ENCODE data around the gene PAM16. TPM values are rescaled to one million over a fixed set of nuclear protein-coding genes. Genes with fewer than 3 reads are reported as not detected.

PAM16 gene
- total and polyA plus RNA-seq, 2 experiments from 2014 or later = 33.0 to 78.9 TPM

GRCh38 chr16:4324492-4325252 is 26.4 kb downstream of the PAM16 start:
- 64 to 65% methylated on average over 17 to 21 of the region's 22 CpGs for whole genome bisulfite sequencing, 2 experiments (ENCODE audit: low coverage in 1 of 2, low lambda C conversion rate in 2 of 2, missing lambda C conversion rate in 2 of 2)
- H3K27ac ChIP-seq = no peak overlapping the region
- DNase-seq = no peak
- peak overlapping the region; percentile 42; the same call in 1 of the 2 replicates for H3K9ac ChIP-seq
- in situ Hi-C loops (cut with MboI) = loop anchor here (10.0 kb wide), 1 partner anchor 120 kb away; no protein-coding TSS in a partner anchor
- peaks cover 97% of the 10 kb centered on the region for H3K79me2 ChIP-seq (ENCODE audit: insufficient read depth)
- no peaks in the 10 kb centered on the region; the same call in 1 of the 2 replicates for H4K20me1 ChIP-seq (ENCODE audit: insufficient read depth)
- H3K27me3 ChIP-seq (replicated peaks; ENCODE audit: insufficient read depth) = no peaks in the 10 kb centered on the region
- H3K4me3 ChIP-seq = no peak overlapping the region
- H2AFZ ChIP-seq = no peak overlapping the region
- no peak overlapping the region for H3K4me2 ChIP-seq (ENCODE audit: unreplicated experiment)
- no peaks in the 10 kb centered on the region for H3K36me3 ChIP-seq (ENCODE audit: low read depth)
- H3K9me2 ChIP-seq (ENCODE audit: insufficient read depth) = no peaks in the 10 kb centered on the region
- peaks cover 8% of the 10 kb centered on the region; the same call in 1 of the 2 replicates for H3K4me1 ChIP-seq (ENCODE audit: insufficient read depth)
- H3K9me3 ChIP-seq (ENCODE audit: low read depth) = no peaks in the 10 kb centered on the region
- TF ChIP-seq EZH2 (IDR thresholded peaks at IDR 0.05; ENCODE audit: insufficient read depth, poor library complexity, severe bottlenecking) = no peak
- no peak for TF ChIP-seq EZH2phosphoT487 (IDR thresholded peaks at IDR 0.05; ENCODE audit: insufficient read depth, low read depth)
- peaks cover 2% of the 10 kb centered on the region; the same call in 1 of the 2 replicates for H3F3A ChIP-seq (ENCODE audit: insufficient read depth)

DNA sequence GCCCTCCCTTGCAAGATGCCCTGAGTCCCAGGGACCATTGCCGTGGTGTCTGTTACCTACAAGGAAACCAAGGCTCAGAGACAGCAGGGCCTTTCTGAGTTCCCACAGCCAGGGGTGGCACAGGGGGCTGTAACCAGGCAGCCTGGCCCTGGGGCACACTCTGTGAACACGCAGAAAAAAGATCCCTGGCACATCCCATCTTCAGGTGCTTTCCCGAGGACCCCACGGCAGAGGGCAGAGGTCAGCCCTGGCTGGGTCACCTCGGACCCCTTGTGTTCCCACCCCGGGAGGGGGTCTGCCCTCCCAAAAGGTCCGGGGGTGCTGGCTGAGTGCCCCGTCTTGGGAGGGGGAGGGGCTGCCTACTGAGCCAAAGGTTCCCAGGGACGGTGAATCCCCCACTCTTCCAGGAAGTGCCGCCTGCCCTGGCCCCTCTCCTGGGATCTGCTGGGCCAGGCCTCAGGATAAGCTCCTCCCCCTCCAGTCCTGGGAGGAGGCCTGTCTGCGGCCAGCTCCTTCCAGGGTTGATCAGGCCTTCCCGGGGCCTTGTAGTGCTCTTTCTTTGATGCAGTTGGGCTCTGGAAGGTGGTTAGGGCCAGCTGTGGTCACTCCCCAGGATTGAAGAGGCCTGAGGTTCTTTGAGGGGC is 27.2 kb downstream of the PAM16 start:
- H3K27ac ChIP-seq = no peak overlapping the region; the same call in 1 of the 2 replicates
- no peak overlapping the region for H2AFZ ChIP-seq
- DNase-seq = peak; percentile 70
- no peak for TF ChIP-seq EZH2phosphoT487 (IDR thresholded peaks at IDR 0.05; ENCODE audit: insufficient read depth, low read depth)
- TF ChIP-seq EZH2 (IDR thresholded peaks at IDR 0.05; ENCODE audit: insufficient read depth, poor library complexity, severe bottlenecking) = no peak
- no peaks in the 10 kb centered on the region for H3F3A ChIP-seq (ENCODE audit: insufficient read depth)
- H3K36me3 ChIP-seq (ENCODE audit: low read depth) = no peaks in the 10 kb centered on the region
- no peak overlapping the region for H3K4me2 ChIP-seq (ENCODE audit: unreplicated experiment)
- WGBS, 2 experiments (ENCODE audit: low coverage in 1 of 2, low lambda C conversion rate in 2 of 2, missing lambda C conversion rate in 2 of 2) = 13 to 15% methylated on average over 11 to 12 of the region's 12 CpGs
- H3K27me3 ChIP-seq (replicated peaks; ENCODE audit: insufficient read depth) = no peaks in the 10 kb centered on the region
- H3K9me2 ChIP-seq (ENCODE audit: insufficient read depth) = no peaks in the 10 kb centered on the region
- in situ Hi-C loops (cut with MboI) = loop anchor here (10.0 kb wide), 1 partner anchor 119 kb away; no protein-coding TSS in a partner anchor
- no peak overlapping the region for H3K4me3 ChIP-seq
- no peaks in the 10 kb centered on the region for H3K9me3 ChIP-seq (ENCODE audit: low read depth)
- no peaks in the 10 kb centered on the region; the same call in 1 of the 2 replicates for H4K20me1 ChIP-seq (ENCODE audit: insufficient read depth)
- H3K4me1 ChIP-seq (ENCODE audit: insufficient read depth) = peaks cover 8% of the 10 kb centered on the region; the same call in 1 of the 2 replicates
- peak overlapping the region; percentile 42; the same call in 1 of the 2 replicates for H3K9ac ChIP-seq
- peaks cover 97% of the 10 kb centered on the region for H3K79me2 ChIP-seq (ENCODE audit: insufficient read depth)

- no peaks in the 10 kb centered on the region for H3K9me3 ChIP-seq (ENCODE audit: low read depth)
- no peaks in the 10 kb centered on the region for H3K36me3 ChIP-seq (ENCODE audit: low read depth)
- in situ Hi-C loops (cut with MboI) = loop anchor here (10.0 kb wide), 1 partner anchor 118 kb away; no protein-coding TSS in a partner anchor
- peaks cover 97% of the 10 kb centered on the region for H3K79me2 ChIP-seq (ENCODE audit: insufficient read depth)
- no peaks in the 10 kb centered on the region for H3K27me3 ChIP-seq (replicated peaks; ENCODE audit: insufficient read depth)
- H3K4me1 ChIP-seq (ENCODE audit: insufficient read depth) = peaks cover 7% of the 10 kb centered on the region
- no peaks in the 10 kb centered on the region; the same call in 1 of the 2 replicates for H4K20me1 ChIP-seq (ENCODE audit: insufficient read depth)
- H3F3A ChIP-seq (ENCODE audit: insufficient read depth) = no peaks in the 10 kb centered on the region; the same call in 1 of the 2 replicates
- 0 out of 2 replicates have a peak overlapping the region, but pooled peaks have one; percentile 42 for H3K9ac ChIP-seq
- H3K4me2 ChIP-seq (ENCODE audit: unreplicated experiment) = no peak overlapping the region
- H2AFZ ChIP-seq = no peak overlapping the region
- WGBS, 2 experiments (ENCODE audit: low coverage in 1 of 2, low lambda C conversion rate in 2 of 2, missing lambda C conversion rate in 2 of 2) = 62 to 65% methylated on average over 12 to 16 of the region's 21 CpGs
- TF ChIP-seq EZH2phosphoT487 (IDR thresholded peaks at IDR 0.05; ENCODE audit: insufficient read depth, low read depth) (no peak), EZH2 (IDR thresholded peaks at IDR 0.05; ENCODE audit: insufficient read depth, poor library complexity, severe bottlenecking) (no peak)
- no peak for DNase-seq
- H3K4me3 ChIP-seq = no peak overlapping the region
- H3K27ac ChIP-seq = no peak overlapping the region
- no peaks in the 10 kb centered on the region for H3K9me2 ChIP-seq (ENCODE audit: insufficient read depth)
Measured at GRCh38 chr16:4323071-4323844, 27.9 kb downstream of the PAM16 start.

Measured in GM23248 (cell line).